ENCODE measurements around the gene DPP7. TPM values are rescaled to one million over a fixed set of nuclear protein-coding genes. Genes with fewer than 3 reads are reported as not detected.

DPP7 gene
- total and polyA plus RNA-seq, 4 donors = 97.4 to 598 (median 126) TPM

DNA sequence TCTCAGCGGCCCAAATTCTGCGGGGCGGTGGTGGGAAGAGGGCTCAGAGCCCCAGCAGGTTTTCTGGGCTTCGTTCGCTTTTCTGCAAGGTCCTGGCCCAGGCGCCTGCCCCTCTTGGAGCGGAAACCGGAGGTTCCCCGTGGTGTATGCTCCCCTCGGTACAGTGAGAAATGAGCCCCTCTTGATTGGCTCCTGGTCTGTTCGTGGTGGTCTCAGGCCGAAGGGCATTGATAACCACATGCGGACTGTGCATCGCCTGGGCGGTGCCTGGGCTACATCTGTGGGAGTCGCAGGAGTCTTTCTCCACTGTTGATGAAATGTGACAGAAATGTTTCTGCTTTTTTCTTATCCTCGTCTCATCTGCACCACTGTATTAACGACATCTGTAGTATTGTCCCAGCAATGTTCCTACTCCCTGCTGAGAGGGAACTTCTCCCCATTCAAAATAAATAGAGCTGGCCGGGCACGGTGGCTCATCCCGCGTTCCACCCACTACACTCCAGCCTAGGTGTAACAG lies 27.1 kb downstream of the DPP7 start:
- Histone ChIP-seq H3K27ac (ENCODE audit: low read depth in 1 of 2, low read length in 2 of 2) (peak overlapping the region in 1 of 2 donors; percentile 58), H3K36me3 (ENCODE audit: control insufficient read depth in 1 of 2, insufficient read depth in 2 of 2, low read length in 1 of 2) (no peaks in the 10 kb centered on the region)
- intact Hi-C loops (cut with DNase I) = no loop called here

GRCh38 chr9:137086531-137087408 lies 27.8 kb downstream of the DPP7 start, which contains the start of gene MAN1B1:
MAN1B1 (plus strand) TSS chr9:137086985; CDS start chr9:137087000, 15 bp downstream.
- Histone ChIP-seq H3K9me3 (ENCODE audit: control insufficient read depth, low read length) (no peaks in the 10 kb centered on the region), H3K4me3 (ENCODE audit: low read length in 2 of 2) (peak within 1 kb of the TSS; percentile 51 to 55), H3K27ac (ENCODE audit: low read depth in 1 of 2, low read length in 2 of 2) (peak within 1 kb of the TSS; percentile 14 to 80), H3K4me1 (ENCODE audit: control insufficient read depth in 1 of 2, insufficient read depth in 2 of 2, low read length in 2 of 2) (no peaks in the 10 kb centered on the region), H3K36me3 (ENCODE audit: control insufficient read depth in 1 of 2, insufficient read depth in 2 of 2, low read length in 1 of 2) (no peaks in the 10 kb centered on the region), H3K27me3 (ENCODE audit: control insufficient read depth in 1 of 2, insufficient read depth in 2 of 2, low read length in 1 of 2) (no peaks in the 10 kb centered on the region)
- WGBS, 2 donors = 0% methylated on average over 90 to 101 of the region's 101 CpGs
- peak; percentile 96 for ATAC-seq (ENCODE audit: low FRiP score)
- peak; percentile 99 for DNase-seq
- intact Hi-C loops (cut with DNase I) = no loop called here

More for the DNA sequence above, 27.1 kb downstream of the DPP7 start:
- H3K27me3 ChIP-seq (ENCODE audit: control insufficient read depth in 1 of 2, insufficient read depth in 2 of 2, low read length in 1 of 2) = no peaks in the 10 kb centered on the region
- H3K4me1 ChIP-seq (ENCODE audit: control insufficient read depth in 1 of 2, insufficient read depth in 2 of 2, low read length in 2 of 2) = no peaks in the 10 kb centered on the region
- WGBS, 2 donors = 10% methylated on average over 22 of the region's 22 CpGs
- H3K4me3 ChIP-seq (ENCODE audit: low read length in 2 of 2) = peak overlapping the region; percentile 45 to 50
- ATAC-seq (ENCODE audit: low FRiP score) (no peak), DNase-seq (no peak)
- no peaks in the 10 kb centered on the region for H3K9me3 ChIP-seq (ENCODE audit: control insufficient read depth, low read length)

DNA sequence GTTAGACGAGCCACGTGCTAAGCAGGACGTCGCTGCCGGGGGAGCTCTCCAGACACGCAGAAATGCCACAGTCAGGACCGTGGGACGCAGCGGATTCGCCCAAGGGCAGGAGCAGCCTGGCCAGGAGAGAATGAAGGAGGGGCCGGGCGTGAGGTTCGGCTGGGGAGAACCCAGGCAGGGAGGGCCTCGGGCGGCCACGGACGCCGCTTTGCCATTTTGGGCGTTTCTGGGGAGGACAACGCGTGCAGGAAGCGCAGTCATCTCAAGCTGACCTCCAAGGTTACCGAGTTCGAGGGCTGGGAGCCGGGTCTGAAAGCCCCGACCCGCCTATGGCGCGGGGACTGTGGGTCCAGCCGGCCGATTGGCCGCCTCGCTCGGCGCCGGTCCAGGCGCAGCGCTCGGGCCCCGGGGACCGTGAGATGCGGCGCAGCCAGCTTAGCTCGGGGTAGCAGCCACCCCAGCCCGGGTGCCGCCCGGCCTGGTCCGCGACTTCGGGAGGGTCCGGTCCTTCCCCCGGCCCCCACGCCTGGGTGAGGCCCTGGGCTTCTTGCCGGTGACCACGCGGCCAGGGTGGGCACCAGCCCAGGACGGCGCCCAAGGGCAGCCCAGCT lies 28.5 kb downstream of the DPP7 start:
- H3K27me3 ChIP-seq (ENCODE audit: control insufficient read depth in 1 of 2, insufficient read depth in 2 of 2, low read length in 1 of 2) = no peaks in the 10 kb centered on the region
- H3K4me3 ChIP-seq (ENCODE audit: low read length in 2 of 2) = peak overlapping the region; percentile 51 to 55
- 1% methylated on average over 52 to 58 of the region's 58 CpGs for WGBS, 2 donors
- intact Hi-C loops (cut with DNase I) = no loop called here
- peak overlapping the region; percentile 14 to 80 for H3K27ac ChIP-seq (ENCODE audit: low read depth in 1 of 2, low read length in 2 of 2)
- H3K36me3 ChIP-seq (ENCODE audit: control insufficient read depth in 1 of 2, insufficient read depth in 2 of 2, low read length in 1 of 2) = no peaks in the 10 kb centered on the region
- H3K9me3 ChIP-seq (ENCODE audit: control insufficient read depth, low read length) = no peaks in the 10 kb centered on the region
- peak; percentile 6 for ATAC-seq (ENCODE audit: low FRiP score)
- no peaks in the 10 kb centered on the region for H3K4me1 ChIP-seq (ENCODE audit: control insufficient read depth in 1 of 2, insufficient read depth in 2 of 2, low read length in 2 of 2)
- DNase-seq = peak; percentile 72 to 88

DNA sequence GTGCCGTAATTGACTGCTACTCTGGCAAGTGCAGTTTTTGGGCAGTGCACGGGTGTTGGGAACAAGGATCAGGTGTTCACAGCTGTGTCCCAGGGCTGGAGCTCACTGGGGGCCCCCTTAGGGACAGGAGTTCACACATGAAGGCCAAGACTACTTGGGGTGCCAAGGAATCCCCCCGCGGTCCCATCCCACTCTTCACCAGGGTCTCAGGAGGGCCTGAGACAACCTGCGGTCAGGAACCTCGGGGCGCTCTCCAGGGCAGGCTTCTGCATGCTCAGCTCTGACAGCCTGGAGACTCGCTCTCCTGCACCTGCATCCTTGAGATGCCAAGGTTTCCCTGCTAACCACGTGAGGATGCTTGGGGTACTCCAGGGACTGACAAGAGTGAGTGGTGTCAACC lies 30.0 kb downstream of the DPP7 start:
- no peak for DNase-seq
- H3K4me3 ChIP-seq (ENCODE audit: low read length in 2 of 2) = no peak overlapping the region
- H3K4me1 ChIP-seq (ENCODE audit: control insufficient read depth in 1 of 2, insufficient read depth in 2 of 2, low read length in 2 of 2) = no peaks in the 10 kb centered on the region
- no peak for ATAC-seq (ENCODE audit: low FRiP score)
- no peaks in the 10 kb centered on the region for H3K9me3 ChIP-seq (ENCODE audit: control insufficient read depth, low read length)
- H3K27ac ChIP-seq (ENCODE audit: low read depth in 1 of 2, low read length in 2 of 2) = no peak overlapping the region
- H3K36me3 ChIP-seq (ENCODE audit: control insufficient read depth in 1 of 2, insufficient read depth in 2 of 2, low read length in 1 of 2) = no peaks in the 10 kb centered on the region
- WGBS, 2 donors = 70 to 76% methylated on average over 9 of the region's 9 CpGs
- intact Hi-C loops (cut with DNase I) = no loop called here
- H3K27me3 ChIP-seq (ENCODE audit: control insufficient read depth in 1 of 2, insufficient read depth in 2 of 2, low read length in 1 of 2) = no peaks in the 10 kb centered on the region

GRCh38 chr9:137083394-137084004 lies 31.0 kb downstream of the DPP7 start:
- ATAC-seq (ENCODE audit: low FRiP score) = no peak
- WGBS, 2 donors = 68 to 71% methylated on average over 12 of the region's 12 CpGs
- DNase-seq = peak; percentile 83 to 89
- no peaks in the 10 kb centered on the region for H3K4me1 ChIP-seq (ENCODE audit: control insufficient read depth in 1 of 2, insufficient read depth in 2 of 2, low read length in 2 of 2)
- H3K36me3 ChIP-seq (ENCODE audit: control insufficient read depth in 1 of 2, insufficient read depth in 2 of 2, low read length in 1 of 2) = no peaks in the 10 kb centered on the region
- no peak overlapping the region for H3K4me3 ChIP-seq (ENCODE audit: low read length in 2 of 2)
- intact Hi-C loops (cut with DNase I) = no loop called here
- H3K27me3 ChIP-seq (ENCODE audit: control insufficient read depth in 1 of 2, insufficient read depth in 2 of 2, low read length in 1 of 2) = no peaks in the 10 kb centered on the region
- H3K27ac ChIP-seq (ENCODE audit: low read depth in 1 of 2, low read length in 2 of 2) = no peak overlapping the region
- H3K9me3 ChIP-seq (ENCODE audit: control insufficient read depth, low read length) = no peaks in the 10 kb centered on the region

DNA sequence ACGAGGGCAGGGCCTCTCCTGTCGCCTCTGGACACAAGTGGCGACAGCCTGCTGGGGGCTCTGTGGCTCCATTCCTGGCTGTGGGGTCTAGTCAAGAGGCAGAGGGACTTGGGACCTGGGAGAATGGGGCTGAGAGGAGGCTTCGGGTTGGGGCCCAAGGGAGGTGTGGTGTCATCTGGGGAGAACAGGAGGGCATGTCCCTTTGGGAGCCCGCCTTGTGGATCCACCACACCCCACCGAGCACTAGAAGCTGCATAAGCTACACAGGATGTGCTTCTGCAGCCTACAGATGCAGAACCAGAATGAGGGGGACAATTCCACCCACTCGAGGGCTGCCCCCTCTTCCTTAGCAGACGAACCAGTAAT lies 31.6 kb downstream of the DPP7 start:
- H3K27me3 ChIP-seq (ENCODE audit: control insufficient read depth in 1 of 2, insufficient read depth in 2 of 2, low read length in 1 of 2) = no peaks in the 10 kb centered on the region
- no peaks in the 10 kb centered on the region for H3K36me3 ChIP-seq (ENCODE audit: control insufficient read depth in 1 of 2, insufficient read depth in 2 of 2, low read length in 1 of 2)
- H3K27ac ChIP-seq (ENCODE audit: low read depth in 1 of 2, low read length in 2 of 2) = no peak overlapping the region
- H3K4me1 ChIP-seq (ENCODE audit: control insufficient read depth in 1 of 2, insufficient read depth in 2 of 2, low read length in 2 of 2) = no peaks in the 10 kb centered on the region
- no peaks in the 10 kb centered on the region for H3K9me3 ChIP-seq (ENCODE audit: control insufficient read depth, low read length)
- H3K4me3 ChIP-seq (ENCODE audit: low read length in 2 of 2) = no peak overlapping the region
- intact Hi-C loops (cut with DNase I) = no loop called here
- ATAC-seq (ENCODE audit: low FRiP score) = no peak
- WGBS, 2 donors = 91 to 97% methylated on average over 7 to 8 of the region's 8 CpGs
- DNase-seq = no peak

- Histone ChIP-seq H3K27ac (ENCODE audit: low read depth in 1 of 2, low read length in 2 of 2) (no peak overlapping the region), H3K9me3 (ENCODE audit: control insufficient read depth, low read length) (no peaks in the 10 kb centered on the region), H3K27me3 (ENCODE audit: control insufficient read depth in 1 of 2, insufficient read depth in 2 of 2, low read length in 1 of 2) (no peaks in the 10 kb centered on the region), H3K4me3 (ENCODE audit: low read length in 2 of 2) (no peak overlapping the region), H3K4me1 (ENCODE audit: control insufficient read depth in 1 of 2, insufficient read depth in 2 of 2, low read length in 2 of 2) (no peaks in the 10 kb centered on the region), H3K36me3 (ENCODE audit: control insufficient read depth in 1 of 2, insufficient read depth in 2 of 2, low read length in 1 of 2) (no peaks in the 10 kb centered on the region)
- DNase-seq (peak in 1 of 2 donors; percentile 69), ATAC-seq (ENCODE audit: low FRiP score) (no peak)
- 92% methylated on average over 16 of the region's 16 CpGs for WGBS, 2 donors
- intact Hi-C loops (cut with DNase I) = no loop called here
Observed at GRCh38 chr9:137082222-137082924, 32.2 kb downstream of the DPP7 start.

Data from aorta (tissue), 5 donors.